Measurements from ENCODE around the gene SPEG.

The SPEG gene

DNA sequence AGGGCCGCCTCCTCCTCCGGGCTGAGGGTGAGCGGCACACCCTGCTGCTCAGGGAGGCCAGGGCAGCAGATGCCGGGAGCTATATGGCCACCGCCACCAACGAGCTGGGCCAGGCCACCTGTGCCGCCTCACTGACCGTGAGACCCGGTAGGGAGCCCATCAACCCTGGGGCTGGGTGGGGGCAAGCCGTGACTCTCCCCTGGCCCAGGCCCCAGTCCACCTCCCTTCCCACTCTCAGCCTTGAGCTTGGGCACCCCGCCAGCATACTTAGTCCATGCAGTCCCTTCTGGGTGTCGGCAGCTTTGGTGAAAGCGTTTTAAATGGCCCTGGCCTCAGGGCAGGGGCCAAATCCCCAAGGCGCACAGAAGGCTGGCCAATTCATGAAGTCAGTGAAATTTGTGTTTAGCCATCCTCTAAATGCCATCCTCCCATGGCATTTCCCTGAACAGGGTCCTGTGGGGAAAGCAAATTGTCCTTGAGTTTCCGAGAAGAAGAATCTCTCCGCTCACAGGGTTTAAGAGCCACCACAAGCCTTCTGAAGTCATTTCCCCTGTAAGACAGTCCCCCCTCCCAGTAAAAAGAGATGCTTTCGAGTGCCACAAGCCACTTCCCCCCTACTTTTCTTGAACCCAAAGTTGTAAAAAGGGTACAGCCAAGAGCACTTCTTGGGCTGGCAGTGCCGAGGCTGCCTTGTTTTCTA is 17.2 kb downstream of the SPEG start:
- no peak for TF ChIP-seq CTCF (IDR thresholded peaks at IDR 0.05; ENCODE audit: extremely low read depth, missing control alignments)
- DNase-seq (ENCODE audit: low spot score): no peak

DNA sequence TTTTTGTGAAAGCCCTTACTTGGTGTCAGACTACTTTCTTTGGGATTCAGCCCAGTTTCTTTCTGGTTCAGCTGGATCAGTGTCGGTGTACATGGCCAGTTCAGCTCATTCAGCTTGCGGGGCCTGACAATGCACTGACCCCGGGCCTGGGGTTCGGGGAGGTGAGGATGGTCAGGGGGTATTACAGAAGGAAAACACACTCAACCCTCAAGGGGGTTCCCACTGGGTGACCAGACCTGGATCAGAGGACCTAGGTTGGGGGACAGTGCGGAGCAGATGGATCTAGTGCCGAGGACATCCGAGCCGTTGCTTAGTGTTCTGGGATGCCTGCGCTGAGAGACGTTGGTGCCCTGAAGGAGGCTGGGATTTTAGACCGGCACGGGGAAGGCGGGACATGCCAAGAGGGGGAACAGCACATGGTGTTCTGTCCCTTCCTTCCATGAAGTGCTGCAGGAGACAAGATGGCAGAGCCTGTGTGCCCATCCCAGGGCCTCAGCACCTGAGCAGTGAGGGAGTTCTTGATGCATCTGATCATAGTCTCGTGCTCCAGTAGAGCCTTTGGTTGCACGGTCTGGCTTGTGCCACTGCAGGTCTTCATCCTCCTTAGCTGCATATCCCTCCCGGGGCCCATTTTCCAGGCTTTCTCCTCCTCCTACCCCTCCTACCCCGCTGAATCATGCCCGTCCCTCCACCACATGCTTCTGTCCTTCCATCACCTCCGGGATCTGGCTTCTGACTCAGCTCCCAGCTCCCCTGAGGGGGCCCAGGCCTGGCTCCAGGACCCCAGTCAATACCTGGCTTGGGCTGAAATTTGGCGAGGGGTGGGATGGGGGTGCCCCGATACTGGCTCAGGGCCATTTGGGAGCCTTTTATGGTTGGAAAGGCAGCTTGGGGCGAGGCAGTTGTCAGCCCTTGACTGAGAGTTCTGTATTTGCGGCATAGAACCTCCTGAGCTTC is 18.0 kb downstream of the SPEG start:
- DNase-seq (ENCODE audit: low spot score): no peak
- no peak for TF ChIP-seq CTCF (IDR thresholded peaks at IDR 0.05; ENCODE audit: extremely low read depth, missing control alignments)

GRCh38 chr2:219453671-219454590 is 19.3 kb downstream of the SPEG start:
- no peak for DNase-seq (ENCODE audit: low spot score)
- no peak for TF ChIP-seq CTCF (IDR thresholded peaks at IDR 0.05; ENCODE audit: extremely low read depth, missing control alignments)

DNA sequence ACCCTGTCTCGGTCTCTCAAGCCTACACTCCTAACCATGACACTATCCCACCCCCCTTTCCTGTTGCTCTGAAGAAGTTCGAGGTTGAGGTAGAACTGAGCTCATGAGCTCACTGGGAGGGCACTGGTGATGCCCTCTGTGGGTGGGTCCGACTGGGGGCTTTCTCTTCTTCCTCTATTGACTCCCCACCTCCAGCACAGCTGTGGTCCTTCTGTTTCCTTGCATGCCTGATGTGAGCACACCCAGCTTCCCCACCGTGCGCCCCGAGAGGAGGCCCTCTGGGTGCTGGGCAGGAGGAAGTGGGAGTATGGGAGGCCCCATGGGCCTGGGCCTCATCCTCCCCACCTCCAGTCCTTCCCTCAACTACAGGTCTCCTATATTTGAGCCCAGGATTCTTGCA is 20.9 kb downstream of the SPEG start:
- no peak for TF ChIP-seq CTCF (IDR thresholded peaks at IDR 0.05; ENCODE audit: extremely low read depth, missing control alignments)
- no peak for DNase-seq (ENCODE audit: low spot score)

DNA sequence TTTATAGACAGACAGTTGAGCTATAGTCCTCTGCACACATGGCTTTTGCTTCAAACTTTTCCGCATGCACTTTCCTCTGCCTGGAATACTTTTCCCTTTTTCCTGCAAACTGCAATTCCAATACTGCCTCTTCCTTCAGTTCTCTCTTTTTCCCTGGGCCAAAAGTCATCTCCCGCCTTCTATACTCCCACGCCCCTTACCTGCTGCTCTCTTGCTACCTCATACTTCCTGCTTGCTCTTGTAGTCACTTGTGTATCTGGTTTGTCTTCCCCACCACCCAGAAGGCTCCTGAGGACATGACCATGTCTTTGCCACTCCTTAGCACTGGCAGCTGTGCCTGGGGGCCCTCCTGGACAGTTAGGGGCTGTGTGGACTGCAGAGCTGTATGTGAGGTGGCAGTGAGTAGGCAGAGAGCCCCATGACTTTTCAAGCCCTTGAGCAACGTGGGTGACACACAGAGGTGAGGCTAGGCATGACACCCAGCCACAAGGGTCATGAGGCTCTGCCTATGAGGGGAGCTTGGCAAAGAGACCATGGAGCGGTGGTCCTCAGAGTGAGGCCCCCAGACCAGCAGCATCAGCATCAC is 23.2 kb downstream of the SPEG start:
- TF ChIP-seq CTCF (IDR thresholded peaks at IDR 0.05; ENCODE audit: extremely low read depth, missing control alignments): no peak
- DNase-seq (ENCODE audit: low spot score): no peak

DNA sequence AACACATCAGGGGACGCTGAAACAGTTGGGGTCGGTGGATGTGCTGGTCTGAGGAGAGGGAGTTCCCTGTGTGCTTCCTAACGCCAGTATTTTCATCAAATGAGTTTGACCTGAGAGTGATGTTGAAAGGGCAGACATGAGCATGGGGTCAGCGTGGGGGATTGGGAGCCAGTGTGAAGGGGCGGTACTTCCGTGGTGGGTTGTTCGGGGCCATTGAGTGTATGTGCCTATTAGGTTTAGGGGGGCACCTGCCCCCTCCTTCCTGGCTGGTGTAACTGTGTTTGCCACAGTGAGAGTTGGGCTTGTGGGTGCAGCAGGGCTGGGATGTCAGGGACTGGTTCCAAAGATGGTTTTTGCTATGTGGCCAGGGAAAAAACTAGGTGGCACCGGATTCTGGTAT is 24.4 kb downstream of the SPEG start:
- DNase-seq (ENCODE audit: low spot score): no peak
- TF ChIP-seq CTCF (IDR thresholded peaks at IDR 0.05; ENCODE audit: extremely low read depth, missing control alignments): no peak

Measured in GM20000 (cell line).